Tibial nerve (tissue), 4 donors: Measurements from ENCODE around the gene COL4A1.

Source experiments
- CTCF ChIP-seq, 5 experiments: fragments of 200-600 bp in 3 of 5; fragments of 450-650 bp in 2 of 5; sonication (generic) in 3 of 5; IDR thresholded peaks; one replicate each; pipeline ENCODE4 v1.5.1; 2016 to 2019; ENCODE audit warnings: antibody characterized with exemption in 5 of 5, mild to moderate bottlenecking in 3 of 5, moderate library complexity in 2 of 5
- EP300 ChIP-seq, 2 donors: sonication (generic); formaldehyde crosslinking; IDR thresholded peaks; one replicate each; pipeline ENCODE4 v1.6.1; 2017; ENCODE audit warnings: antibody characterized with exemption in 2 of 2, mild to moderate bottlenecking in 1 of 2
- POLR2A ChIP-seq, 2 donors: fragments of 450-650 bp; IDR thresholded peaks; one replicate each; pipeline ENCODE4 v1.6.1; 2017; ENCODE audit warnings: antibody characterized with exemption in 2 of 2, mild to moderate bottlenecking in 2 of 2, moderate library complexity in 2 of 2

- no peak for TF ChIP-seq CTCF (IDR thresholded peaks at IDR 0.05)
- TF ChIP-seq POLR2A (IDR thresholded peaks at IDR 0.05) = no peak
- peak in 1 of 2 donors; percentile 37 for TF ChIP-seq EP300 (IDR thresholded peaks at IDR 0.05)
Observed at GRCh38 chr13:110331362-110331761, 24.4 kb upstream of the COL4A1 start.
